ENCODE results near the gene PPP6C.
"Not testable (repeated sequence)": the region's sequence is repeated elsewhere in the genome, so short reads cannot be mapped to it uniquely, and the experiment has no call there.

PPP6C gene

GRCh38 chr9:125181756-125182155, 7.8 kb downstream of the PPP6C start:
- not testable (repeated sequence) for DNase-seq

DNA sequence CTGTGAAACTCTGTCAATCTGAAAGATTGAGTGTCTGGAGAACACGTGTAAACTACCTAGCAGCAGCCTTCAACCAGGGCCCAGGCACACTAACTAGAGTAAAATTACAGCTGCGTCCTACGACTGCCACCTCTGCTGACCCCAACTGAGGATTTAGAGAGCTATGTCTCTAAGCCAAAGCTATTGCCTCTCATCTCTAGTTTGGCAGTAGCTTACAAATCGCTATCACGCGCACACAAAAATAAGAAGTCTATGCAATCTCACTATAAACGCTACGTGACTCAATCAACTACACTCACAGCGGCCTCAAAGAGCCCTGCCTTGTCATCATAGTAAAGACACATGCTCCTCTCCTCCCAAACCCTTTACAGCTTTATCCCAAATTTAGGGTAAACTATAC, 8.7 kb downstream of the PPP6C start:
- DNase-seq = no peak

DNA sequence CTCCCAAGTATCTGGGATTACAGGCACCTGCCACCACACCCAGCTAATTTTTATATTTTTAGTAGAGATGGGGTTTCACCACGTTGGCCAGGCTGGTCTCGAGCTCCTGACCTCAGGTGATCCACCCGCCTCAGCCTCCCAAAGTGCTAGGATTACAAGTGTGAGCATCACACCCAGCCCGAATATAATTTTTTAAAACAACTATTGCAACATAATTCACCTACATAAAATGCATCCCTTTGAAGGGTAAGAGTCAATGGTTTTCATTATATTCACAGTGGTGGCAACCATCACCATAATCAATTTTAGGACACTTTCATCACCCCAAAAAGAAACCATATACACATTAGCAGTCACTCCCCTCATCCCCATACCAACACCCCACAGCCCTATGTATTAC, 9.8 kb downstream of the PPP6C start:
- not testable (repeated sequence) for DNase-seq

DNA sequence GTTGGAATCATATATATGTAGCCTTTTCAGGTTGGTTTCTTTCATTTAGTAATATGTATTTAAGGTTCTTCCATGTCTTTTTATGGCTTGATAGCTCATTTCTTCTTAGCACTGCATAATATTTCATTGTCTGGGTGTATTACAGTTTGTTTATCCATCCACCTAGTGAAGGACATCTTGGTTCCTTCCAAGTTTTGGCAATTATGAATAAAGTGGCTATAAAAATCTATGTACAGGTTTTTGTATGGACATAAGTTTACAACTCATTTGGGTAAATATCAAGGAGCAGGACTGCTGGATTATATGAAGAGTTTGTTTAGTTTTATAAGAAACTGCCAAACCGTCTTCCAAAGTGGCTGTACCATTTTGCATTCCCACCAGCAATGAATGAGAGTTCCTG, 11.7 kb downstream of the PPP6C start:
- no peak for DNase-seq

DNA sequence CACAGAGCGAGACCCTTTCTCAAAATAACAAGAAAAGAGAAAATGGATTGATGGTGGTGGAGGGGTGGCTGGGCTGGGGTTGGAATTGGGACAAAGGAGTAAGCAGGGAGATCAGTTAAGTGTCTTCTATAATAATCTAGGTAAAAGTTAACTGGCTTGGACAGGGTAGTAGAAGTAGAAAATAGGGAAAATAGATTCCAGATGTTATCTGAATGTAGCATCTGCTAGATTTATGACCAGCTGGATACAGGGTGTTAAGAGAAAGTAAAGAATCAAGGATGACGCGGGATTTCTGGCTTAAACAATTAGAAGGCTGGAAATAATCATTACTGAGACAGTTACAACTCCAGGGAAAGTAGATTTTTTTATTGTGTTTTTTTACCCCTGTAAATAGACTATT, 13.0 kb downstream of the PPP6C start:
- DNase-seq = no peak

DNA sequence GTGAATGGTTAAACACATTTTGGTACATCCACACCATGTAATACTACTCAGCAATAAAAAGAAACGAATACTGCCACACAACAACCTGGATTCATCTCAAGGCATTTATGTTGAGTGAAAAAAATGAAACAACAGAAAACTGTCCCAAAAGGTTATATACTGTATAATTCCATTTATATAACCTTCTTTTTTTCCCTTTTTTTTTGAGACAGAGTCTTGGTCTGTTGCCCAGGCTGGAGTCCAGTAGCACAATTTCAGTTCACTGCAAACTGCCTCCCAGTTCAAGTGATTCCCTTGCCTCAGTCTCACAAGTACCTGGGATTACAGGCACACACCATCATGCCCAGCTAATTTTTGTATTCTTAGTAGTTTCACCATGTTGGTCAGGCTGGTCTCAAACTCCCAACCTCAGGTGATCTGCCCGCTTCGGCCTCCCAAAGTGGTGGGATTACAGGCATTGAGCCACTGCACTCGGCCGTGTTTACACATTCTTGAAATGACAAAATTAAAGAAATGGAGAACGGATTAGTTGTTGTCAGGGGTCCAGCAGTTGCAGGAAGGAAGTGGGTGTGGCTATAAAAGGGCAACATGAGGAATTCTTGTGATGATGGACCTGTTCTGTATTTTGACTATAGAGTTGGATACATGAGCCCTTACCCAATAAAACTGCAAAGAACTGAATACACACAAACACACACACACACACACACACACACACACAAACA, 17.4 kb downstream of the PPP6C start:
- DNase-seq = no peak

DNA sequence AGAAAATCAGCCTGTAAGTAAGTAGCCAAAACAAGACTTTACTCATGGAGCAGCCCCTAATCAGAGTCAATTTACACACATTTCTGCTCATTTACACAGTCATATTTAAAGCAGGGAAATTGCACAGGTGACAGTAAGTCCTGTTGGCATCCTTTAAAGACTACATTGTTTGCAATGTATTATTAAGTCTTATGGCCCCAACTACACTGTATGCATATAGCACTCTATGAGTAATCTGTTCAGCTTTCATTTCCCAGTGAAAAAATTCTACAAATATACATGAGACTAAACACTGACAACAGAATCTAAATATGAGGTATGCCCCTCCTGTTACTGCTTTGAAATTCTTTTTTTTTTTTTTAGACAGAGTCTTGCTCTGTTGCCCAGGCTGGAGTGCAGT, 19.7 kb downstream of the PPP6C start:
- DNase-seq = no peak

DNA sequence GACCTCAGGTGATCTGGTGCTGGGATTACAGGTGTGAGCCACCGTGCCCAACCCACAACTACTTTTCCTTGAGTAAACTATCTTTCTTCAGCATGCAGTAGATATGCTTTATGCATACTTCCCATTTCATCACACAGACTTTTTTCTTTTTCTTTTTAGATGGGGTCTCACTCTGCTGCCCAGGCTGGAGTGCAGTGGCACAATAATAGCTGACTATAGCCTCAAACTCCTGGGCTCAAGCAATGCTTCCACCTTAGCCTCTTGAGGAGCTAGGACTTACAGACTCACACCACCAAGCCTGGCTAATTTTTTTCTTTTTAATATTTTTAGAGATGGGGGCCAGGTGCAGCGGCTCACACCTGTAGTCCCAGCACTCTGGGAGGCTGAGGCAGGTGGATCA, 22.8 kb downstream of the PPP6C start:
- no peak for DNase-seq

GRCh38 chr9:125162891-125163290, 26.7 kb downstream of the PPP6C start:
- DNase-seq = not testable (repeated sequence)

GRCh38 chr9:125161284-125161918, 28.2 kb downstream of the PPP6C start:
- no peak for DNase-seq

DNA sequence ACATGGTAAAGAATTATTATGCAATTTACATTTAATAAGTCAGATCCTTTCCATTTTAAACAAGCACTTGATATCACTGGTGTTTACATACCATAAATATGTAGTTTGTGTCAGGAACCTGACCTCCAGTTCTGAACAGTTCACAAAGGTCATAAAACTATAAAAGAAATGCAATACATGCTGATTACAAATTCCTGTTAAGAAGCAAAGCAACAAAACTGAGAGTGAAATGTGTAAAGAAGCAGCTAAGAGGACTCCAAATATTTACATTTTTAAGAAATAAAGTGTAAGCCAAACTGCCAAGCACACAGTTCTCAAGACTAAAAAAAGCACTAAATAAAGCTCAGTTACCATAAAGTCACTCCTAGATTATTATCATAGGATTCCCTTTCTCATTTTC, 28.9 kb downstream of the PPP6C start:
- no peak for DNase-seq

GRCh38 chr9:125156551-125156950, 33.1 kb downstream of the PPP6C start:
- DNase-seq = no peak

DNA sequence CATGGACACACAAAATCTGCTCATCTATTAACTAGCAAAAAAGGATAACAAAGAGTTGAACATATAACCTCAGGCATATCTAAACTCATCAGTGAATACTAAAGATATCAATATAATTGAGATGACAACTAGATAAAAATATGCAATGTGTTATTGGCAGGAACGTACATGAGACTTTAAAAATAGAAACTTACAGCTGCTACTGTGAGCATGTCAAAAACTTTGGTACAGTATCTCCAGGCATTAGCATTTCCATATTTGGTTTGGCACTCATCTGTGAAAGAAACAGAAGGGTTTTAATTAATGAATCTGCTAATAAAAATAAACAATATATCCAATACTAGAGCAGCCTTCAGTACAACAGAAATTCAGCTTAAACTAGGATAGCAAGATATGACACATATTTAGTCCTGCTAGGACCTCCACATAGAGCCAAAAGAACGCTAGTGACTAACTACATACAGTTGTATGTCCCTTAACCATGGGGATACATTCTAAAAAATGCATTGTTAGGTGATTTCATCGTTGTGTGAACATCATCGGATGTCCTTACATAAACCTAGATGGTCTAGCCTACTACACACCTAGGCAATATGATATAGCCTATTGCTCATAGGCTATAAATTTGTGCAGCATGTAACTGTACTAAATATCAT, 35.8 kb downstream of the PPP6C start:
- no peak for DNase-seq

DNA sequence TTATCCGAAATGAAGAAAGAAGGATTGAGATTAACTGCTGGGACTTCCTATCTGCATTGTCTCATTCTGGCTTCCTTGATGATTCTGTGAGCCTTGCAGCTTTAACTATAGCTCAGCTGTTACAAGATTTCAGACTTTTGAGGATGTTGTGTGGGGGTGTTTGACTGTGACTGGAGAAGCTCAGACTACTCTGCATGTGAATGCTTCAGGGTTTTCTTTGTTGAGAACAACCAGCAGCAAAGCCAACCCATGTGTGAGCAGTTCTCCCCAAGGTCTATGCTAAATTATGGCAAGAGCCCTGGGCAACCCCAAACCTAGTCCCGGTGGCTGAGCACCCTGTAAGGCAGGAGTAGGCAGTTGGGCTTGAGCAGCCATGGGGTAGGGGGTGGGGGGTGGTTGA, 37.9 kb downstream of the PPP6C start:
- DNase-seq = no peak

DNA sequence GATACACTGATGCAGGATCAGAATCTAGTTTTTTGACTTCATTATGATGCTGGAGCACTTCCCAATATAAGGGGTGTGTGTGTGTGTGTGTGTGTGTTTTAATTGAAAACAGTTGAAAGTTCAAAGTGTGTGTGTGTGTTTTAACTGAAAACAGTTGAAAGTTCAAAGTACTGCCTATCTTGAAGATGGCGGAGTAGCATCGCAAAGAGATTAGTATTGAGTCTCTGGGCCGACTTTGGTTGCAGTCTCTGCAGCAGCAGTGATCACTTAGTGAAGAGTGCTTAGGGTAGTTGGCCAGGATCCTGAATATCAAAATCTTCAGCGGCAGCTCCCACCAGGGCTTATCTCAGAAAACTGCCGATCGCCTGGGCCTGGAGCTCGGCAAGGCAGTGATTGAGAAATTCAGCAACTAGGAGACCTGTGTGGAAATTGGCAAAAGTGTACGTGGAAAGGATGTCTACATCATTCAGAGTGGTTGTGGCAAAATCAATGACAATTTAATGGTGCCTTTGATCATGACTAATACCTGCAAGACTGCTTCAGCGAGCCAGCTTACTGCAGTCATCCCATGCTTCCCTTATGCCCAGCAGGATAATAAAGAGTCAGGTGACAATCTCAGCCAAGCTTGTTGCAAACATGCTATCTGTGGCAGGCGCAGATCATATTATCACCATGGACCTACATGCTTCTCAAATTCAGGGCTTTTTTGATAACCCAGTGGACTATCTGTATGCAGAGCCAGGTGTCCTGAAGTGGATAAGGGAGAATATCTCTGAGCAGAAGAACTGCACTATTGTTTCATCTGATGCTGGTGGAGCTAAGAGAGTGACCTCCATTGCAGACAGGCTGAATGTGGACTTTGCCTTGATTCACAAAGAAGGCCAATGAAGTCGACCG, 39.0 kb downstream of the PPP6C start:
- DNase-seq = no peak

GRCh38 chr9:125147401-125147951, 42.1 kb downstream of the PPP6C start:
- DNase-seq = peak; percentile 26

GRCh38 chr9:125146247-125146646, 43.4 kb downstream of the PPP6C start:
- DNase-seq = no peak

GRCh38 chr9:125145425-125145824, 44.2 kb downstream of the PPP6C start:
- no peak for DNase-seq

DNA sequence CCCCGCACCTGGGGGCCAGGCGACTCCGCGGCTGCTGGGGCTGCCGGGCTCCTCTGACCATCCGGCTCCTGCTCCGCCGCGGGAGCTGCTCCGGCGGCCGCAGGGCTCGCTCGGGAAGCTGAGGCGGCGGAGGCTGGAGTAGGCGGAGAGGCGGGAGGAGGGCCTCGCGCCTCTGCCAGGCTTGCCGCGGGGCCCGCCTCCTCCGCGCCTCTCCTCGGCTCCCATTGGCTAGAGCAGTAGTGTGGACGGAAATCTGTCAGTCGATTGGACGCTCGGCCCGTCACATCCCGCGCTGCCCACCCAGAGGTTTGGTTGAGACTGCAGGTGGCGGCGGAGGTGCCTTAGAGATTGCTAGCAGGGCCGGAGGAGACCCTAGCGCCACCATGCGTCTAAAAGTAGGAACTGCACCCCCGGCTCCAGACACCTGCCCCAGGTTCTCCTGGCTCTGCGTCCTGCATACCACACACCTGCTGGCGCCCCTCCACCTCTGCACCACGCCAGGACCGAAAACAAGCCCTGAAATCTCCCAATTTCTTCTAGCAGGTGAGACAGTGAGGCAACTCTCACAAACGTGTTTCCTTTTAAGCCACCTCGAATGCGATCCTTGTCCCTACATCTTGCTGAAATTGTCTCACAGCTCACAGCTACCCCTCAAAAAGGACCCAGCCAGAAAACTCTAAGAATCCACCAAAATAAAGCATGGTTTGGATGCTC, 46.1 kb downstream of the PPP6C start, which contains the start of gene SCAI:
TSS of gene SCAI (minus strand) at position 152 of the 714 bp plus-strand sequence. CDS start at position 61, 91 bp downstream.
- DNase-seq = peak; percentile 96

DNA sequence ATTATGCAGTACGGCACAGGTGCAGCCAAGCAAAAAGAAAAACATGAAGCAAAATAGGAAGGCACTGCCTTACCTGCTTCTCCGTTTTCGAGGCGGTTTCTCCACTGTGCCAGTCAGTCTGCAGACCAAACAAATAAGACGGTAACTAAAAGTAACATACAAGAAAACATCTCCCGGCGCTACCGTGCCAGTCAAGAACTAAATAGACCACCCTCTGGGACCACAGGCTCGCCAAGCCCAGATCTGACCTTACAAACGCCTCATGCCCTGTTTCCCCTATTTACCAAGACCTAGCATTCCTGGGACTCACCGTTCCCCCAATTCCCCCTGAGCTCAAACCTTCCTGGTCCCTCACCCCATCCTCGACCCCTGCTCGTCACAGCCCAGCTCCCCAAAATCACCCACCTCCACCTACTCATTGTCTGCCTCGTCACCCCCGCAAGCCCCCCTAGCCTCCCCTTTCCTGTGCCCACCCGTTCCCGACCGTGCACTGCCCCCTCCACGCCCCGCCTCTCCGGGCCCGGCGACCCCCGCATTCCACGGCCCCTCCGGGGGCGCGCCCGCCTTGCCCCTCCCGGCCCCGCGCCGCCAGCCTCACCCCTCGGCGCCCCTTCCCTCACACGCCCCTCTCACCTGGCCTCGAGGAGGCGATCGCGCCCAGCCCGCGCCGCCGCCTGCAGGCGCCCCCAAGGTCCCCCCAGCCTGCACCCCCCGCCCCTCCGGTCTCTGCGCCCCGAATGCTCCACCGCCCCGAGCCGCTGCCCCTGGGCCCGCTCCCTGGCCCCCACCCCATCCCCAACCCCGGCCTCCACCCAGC, 46.8 kb downstream of the PPP6C start:
- DNase-seq = no peak

DNA sequence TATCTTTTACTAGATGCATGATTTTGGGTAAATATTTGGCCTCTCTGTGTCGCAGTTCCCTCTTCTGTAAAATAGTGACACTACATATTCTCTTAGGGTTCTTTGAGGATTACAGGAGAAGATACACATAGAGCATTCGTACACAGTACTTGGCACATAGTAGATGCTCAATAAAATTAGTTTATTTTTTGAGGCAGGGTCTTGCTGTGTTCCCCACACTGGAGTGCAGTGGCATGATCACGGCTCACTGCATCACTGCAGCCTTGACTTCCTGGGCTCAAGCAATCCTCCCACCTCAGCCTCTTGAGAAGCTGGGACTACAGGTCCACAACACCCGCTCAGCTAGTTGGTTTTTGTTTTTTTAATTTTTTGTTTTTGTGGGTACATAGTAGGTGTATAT, 47.9 kb downstream of the PPP6C start:
- no peak for DNase-seq
